ENCODE data around the gene HTT.

Gene HTT

DNA sequence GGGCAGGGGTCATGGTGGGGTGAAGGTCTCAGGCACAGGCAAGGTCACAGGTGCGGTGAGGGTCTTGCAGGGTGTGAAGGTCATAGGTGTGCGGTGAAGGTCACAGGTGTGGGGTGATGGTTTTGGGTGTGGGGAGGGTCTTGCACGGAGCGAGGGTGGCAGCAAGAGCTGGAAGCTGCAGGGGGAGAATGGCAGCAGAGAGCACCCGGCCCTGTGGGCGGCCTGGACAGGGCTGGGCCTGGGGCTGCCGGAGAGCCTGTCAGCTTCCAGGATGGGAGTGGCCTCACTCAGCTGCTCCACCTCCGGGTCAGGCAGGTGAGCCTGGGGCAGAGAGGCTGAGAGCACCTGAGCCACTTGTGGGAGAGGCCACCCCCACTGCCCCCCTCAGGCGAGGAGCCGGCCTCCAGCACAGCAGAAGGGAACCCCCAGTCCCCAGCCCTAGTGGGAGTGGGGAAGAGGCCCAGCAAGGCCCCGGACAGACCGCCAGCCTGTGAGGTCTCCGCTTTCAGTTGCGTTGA lies 176.0 kb downstream of the HTT start:
- peak; percentile 55 for DNase-seq (ENCODE audit: low spot score)

DNA sequence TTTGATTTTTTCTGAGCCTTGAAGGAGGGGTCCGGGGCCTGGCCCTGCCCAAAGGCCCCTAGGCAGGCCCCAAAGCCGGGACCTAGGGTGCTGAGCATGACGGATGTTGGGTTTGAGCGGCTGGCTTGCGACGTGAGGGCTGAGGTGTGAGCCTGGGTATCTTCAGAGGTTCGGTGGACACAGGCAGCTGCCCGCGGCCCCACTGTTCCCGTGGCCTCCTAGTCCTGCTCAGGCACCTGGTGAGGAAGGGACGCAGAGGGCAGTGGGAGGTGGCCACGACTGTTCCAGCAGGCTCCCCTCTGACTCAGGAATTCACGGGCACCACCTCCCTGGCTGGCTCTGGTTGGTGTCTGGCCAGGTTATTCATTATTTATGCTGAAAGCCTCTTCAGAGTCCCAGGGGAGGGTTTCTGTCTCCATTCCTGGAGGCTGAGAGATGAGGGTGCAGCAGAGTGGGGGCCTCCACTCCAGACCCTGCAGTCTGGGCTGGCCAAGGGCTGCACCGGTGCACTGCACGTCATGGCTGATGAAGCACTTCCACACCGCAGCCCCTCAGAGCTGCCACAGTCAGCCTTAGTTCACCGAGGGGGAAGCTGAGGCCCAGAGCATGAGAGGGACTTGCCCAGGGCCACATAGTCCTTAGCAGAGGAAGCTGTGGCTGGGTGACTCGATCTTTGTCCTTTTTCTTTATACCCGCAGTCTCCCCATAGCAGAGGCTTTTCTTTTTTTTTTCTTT lies 176.6 kb downstream of the HTT start:
- peak; percentile 83 for DNase-seq (ENCODE audit: low spot score)

DNA sequence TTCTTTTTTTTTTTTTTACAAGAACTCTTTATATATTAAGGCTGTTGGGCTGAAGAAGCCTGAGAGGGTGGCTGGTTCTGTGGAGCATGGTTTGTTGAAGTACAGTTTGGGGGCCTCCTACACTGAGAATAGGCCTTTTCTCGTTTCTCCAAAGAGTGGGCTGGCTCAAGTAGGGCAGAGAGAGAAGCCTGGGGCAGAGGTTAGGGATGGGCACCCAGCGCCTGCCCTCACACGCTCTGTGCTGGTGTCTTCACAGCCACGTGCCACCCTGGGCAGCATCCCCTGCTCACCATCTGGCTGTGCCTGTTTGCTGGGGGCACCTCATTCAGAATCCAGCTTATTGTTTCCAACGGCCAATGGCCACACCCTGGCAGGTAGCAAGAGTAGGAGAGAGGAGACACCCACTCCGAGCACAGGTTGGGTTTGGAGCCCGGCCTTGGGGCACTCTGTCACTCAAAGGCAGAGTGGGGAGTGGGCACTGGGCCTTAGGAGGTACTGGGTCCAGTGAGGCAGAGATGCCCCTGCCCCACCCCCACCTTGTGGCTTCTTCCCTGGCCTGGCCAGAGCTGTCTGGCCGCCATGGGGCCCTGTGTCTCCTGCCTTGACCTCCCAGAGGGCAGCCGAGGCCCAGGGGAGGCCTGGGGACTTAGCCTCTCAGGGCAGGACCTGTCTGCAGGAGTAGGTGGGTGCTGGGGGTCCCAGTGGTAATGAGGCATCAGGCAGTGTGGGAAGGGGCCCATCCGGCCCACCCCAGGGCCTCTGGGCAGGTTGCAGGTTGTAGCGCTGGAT lies 177.4 kb downstream of the HTT start:
- no peak for DNase-seq (ENCODE audit: low spot score)

DNA sequence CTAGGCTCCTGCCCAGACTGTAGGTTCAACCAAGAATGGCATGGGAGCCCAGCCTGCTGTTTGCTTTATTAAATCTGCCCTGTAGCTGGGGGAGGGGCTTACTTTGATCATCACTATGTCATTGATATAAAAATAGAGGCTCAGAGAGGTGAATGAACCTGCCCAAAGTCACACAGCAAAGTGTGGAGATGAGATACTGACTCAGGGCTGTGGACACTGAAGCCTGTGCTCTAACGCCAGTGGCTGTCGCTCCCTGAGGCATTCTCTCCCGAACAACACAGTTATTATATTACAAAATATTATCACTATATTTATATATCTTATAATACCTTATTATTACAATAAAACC lies 178.0 kb downstream of the HTT start:
- no peak for DNase-seq (ENCODE audit: low spot score)

DNA sequence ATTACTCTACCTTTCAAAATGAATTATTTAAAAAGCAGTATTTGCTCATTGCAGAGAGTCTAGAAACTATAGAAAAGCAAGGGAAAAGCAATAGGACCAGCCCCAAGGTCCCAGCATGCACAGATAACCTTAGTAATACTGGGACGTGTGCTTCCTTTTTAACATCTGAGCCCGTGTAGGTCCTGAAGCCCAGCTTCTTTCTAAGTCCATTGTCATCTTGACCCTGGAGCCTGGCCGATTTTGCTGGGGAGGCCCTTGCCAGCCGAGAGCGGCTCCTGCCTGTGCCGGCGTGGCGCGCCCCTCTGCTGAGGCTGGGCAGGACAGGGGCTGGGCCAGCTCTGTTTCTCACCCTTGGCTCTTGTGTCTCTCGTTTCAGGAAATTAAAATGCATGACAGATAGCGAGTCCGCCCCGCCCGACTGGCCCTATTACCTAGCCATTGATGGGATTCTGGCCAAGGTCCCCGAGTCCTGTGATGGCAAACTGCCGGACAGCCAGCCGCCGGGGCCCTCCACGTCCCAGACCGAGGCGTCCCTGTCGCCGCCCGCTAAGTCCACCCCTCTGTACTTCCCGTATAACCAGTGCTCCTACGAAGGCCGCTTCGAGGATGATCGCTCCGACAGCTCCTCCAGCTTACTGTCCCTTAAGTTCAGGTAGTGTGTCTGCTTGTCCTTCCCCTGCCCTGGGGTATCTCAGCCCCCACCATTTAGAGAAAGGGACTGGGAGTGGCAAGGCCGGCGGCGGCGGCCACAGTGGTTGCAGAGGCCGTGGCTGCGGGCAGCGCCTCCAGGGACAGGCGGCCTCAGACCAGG lies 178.6 kb downstream of the HTT start:
- no peak for DNase-seq (ENCODE audit: low spot score)

DNA sequence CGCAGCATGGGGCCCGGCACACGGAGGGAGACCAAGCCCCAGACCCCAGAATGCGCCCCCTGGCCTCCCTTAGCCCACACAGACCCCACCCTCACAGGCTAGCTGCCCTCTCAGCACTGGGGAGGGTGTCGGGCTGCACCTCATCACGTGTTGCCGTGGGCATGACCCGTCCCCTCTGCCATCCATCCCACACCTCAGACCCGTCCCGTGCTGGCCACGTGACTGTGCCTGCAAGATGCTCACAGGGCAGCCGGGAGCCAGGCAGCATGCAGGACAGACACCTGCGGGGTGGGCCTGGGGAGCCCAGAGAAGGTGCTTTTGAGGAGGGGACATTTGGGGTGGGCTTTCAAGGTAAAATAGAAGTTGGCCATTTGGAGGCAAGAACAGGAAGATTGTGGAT lies 179.3 kb downstream of the HTT start:
- no peak for DNase-seq (ENCODE audit: low spot score)

DNA sequence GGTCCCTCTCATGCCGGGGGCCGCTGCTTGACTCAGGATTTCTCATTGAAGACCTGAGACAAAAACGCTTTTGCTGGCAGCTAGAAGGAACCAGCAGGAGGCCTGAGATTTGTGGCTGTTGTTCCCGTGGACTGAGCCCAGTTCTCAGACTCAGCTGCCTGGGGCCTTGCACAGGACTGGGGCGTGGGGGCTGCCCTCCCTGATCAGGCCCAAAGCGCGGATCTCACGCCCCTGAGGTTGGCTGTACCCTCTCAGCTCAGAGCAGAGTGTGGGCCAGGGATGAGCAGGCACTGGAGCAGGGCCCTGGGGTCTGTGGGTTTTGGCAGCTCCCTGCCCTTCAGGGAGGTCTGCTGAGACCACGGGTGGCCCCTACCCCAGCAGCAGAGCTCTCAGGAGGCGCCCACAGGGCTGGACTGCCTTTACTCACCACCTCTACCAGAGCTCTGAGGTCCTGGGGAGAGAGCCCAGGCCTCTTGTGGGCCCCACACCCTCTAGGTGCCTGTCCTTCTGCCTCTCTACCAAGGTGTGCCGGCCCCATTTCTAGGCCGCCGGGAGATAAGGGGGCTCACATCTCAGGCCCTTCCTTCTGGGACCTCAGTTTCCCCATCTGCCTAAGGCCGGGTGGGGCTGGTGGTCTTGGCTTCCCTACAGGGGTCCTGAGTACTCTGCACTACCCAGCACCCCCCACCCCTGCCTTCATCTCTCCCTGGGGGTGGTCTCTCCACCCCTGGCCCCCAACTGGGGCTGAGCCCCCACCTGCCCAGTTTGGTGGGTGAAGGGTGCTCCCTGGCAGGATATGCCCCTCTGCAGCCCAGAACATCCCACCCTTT lies 180.0 kb downstream of the HTT start:
- no peak for DNase-seq (ENCODE audit: low spot score)

DNA sequence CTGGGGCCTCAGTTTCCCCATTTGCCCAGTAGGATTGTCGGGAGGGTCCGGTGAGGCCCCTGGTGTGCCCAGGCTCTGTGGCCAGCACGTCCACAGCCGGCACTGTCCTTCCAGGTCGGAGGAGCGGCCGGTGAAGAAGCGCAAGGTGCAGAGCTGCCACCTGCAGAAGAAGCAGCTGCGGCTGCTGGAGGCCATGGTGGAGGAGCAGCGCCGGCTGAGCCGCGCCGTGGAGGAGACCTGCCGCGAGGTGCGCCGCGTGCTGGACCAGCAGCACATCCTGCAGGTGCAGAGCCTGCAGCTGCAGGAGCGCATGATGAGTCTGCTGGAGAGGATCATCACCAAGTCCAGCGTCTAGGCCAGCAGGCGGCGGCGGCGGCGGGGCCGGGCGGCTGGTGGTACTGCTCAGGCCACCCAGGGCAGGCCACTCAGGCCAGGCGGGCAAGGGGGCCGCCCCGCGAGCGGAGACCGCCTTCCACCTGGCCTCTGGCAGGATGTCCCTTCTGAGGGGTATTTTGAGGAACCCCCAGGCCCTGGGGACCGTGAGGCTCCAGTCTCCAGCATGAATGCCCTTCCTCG lies 181.2 kb downstream of the HTT start:
- DNase-seq (ENCODE audit: low spot score): no peak

DNA sequence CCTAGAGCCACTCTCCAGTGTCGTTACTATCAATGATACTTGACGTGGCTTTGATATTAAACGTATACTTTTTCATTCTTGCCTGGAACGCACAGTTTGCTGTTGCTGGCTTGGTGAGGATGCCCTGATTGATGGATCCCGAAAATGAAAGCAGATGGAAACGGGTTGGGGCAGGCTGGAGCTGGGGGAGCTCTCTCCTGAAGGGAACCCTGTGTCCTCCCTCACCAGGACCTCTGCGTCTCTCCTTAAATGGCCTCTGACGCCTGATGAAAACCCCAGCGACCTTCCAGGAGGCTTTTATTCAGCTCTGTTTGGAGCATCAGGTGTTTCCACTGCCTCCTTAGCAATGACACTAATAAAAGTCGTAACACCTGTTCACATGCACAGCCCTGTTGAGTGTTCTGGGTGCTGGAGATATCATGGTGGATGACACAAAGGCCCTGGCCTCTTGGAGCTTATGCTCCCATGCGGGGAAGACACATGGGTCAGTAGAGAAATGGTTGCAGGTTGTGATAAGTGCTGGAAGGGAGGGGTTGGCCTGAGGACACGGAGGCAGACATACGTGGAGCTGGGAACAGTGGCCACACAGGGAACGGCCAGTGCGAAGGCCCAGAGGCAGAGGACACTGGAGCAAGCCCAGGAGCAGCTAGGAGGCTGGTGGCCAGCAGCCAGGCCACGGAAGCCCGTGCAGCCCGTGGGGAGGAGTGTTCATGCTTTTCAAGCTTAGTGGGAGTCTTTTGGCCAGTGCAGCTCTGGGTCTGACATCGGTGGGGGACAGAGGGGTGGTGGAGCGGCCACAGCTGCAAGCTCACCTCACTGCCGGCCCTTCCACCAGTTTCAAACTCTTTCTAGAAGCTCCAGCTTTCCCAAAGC lies 182.0 kb downstream of the HTT start:
- DNase-seq (ENCODE audit: low spot score): no peak

DNA sequence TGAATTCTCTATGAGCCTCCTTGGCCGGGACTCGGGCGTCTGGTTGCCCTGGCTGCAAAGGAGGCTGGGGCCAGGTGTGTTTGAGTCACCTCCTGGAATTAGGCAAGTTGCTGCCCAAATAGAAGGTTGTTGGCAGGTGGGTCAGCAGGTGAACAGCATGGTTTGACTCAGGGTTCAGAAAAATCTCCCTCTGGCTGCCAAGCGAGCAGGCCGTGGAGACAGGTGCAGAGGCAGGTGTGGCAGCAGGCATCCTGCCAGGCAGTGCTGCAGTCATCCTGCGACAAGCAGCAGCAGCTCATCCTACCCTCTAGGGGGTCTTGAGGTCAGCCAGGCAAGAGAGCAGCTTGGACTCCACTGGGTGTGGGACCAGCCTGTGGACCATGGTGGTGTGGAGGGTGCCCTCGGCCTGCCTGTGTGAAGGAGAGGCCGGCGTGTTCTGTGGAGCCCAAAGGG lies 182.6 kb downstream of the HTT start:
- DNase-seq (ENCODE audit: low spot score): peak; percentile 64

DNA sequence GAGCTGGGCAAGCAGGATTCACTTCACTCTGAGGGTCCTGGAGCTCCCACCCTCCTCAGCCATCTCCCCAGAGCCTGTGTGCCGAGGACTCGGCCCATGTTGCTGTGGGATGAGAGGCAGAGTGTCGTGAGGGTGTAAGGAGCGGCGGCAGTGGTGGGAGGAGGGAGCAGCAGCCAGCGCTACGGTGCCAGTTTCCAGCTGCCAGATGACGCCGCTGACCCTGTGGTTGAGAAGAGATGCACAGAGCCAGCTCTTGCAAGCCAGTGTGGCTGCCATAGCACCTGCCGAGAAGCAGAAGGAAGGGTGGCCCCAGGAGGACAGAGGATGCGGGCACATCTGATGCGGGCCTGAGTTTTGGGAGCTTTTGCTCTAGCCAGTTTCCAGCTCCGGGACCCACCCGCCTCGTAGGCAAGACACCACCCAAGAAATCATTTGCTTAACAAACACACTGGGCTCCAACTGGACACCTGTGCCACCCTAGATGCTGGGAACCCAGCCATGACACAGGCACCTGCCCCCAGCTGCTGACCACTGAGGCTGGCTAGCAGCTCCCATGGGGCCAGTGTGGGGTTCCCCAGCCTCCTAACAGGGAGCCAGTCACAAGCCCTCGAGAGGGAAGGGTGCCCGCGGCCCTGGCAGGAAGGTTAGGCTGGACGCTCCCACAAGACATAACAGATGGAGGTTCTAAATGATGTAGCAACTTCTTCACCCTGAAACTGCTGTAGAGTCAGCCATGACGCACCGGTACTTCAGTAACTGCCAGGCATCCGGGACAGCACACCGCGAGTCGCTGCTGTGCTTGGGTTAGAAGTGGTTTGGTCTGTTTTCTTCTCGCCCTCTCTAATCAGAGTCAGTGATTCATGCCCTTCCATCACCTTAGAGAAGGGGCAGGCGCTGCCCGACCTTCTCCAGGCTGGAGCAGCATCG lies 183.3 kb downstream of the HTT start:
- peak; percentile 71 for DNase-seq (ENCODE audit: low spot score)

DNA sequence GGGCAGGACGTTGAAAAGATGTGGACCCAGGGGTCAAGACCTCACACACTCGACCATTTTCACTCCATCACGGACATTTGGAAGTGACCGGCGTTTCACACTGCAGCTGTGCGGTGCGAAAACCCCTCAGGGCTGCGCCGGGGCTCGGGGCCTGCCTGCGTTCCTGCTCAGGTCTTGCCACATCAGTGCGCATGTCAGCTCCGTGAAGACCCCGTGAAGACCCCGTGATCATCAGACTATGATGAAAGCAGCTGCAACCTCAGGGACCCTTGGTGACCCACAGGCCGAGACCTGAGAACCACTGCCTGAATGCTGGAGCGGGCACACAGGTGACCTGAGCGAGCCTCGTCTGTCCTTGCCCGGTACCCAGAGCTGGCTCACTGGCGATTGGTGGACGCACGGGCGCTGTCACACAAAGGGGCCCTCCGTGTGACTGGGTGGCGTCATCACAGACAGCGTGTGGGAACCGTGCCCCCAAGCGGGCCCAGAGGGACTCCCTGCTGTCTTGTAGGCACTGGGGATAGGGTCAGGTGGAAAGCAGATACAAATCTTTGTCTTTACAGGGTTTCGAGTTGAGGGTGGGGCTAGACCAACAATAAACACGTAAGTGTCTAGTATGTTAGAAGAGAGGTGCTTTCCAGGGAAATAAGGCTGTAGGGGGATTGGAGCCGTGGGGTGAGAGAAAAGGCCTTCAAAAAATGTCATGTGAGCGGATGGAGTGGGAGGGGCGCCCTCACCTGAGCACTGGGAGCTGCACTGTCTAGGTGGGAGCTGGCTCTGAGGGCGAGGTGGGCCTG lies 187.1 kb downstream of the HTT start:
- DNase-seq (ENCODE audit: low spot score): no peak

DNA sequence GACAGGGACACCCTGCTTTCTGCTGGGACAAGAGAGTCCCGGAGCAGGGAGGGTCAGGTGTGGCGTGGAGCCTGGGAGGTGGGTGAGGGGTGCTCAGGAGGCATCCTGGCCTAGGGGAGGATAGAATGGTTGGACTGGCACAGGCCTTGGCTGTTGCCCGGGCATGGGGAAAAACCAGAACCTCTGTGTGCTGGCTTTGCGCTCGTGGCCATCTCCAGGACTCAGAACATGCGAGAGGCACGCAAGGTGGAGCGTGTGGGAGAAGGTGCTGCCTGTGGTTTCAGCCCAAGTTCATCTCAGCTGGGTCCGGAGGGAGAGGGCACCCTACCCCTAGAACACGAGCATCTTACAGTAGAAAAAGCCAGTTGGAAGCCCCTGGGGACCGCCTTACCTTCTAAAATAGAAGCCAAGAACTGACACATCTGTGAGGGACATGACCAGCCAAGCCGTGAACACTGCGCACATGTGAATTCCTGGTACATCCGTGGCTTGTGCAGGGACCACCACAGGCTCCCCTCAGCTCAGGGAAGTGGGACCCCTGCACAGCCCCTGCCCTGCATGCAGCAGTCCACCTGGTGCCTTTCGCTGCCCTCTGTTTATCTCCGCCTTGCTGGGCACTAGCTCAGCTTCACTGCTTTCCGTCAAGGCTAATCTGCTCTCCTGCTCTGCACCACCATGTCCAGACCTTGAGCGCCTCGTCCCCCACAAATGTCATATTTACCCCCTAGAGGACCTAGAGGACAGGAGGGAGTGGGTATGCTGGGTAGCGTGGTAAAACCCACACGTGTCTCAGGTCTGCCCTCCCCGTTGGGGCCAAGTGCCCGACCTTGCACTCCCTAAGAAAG lies 187.9 kb downstream of the HTT start:
- no peak for DNase-seq (ENCODE audit: low spot score)

DNA sequence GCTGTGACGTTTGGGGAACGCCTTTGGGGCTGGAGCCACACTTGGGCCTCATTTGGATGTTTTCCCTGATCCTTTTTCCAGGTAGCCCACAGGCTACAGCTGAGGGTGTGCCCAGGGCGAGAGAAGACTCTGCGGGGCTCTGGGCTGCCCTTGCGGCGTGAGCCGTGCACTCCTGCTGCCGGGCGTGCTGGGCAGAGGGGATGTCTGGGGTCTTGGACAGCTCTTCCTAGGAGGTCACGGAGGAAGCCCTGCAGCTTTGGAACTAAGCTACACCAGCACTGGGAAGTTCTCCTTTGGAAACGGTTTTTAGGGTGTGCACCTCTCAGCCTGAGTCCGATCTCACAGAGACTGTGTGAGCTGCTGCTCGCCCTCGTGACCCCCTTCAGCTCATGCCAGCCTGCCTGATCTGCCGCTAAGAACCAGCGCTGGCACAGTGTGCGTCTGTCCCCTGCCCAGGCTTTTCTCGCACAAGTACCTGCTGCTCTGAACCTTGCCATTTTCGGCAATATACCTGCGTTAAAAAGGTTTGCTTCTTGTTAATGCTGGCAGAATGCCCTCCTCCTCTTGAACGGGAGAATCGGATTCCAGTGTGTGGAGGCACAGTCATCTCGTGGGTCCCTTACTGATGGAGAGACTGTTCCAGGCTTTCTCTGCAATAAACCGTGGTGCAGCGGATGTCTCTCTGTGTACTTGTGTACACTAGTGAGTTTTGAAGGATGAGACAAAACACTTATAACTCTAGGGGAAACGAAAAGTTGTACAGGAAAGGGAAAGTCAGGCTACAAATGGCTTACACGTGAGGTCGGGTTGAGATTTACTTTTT lies 188.8 kb downstream of the HTT start:
- no peak for DNase-seq (ENCODE audit: low spot score)

DNA sequence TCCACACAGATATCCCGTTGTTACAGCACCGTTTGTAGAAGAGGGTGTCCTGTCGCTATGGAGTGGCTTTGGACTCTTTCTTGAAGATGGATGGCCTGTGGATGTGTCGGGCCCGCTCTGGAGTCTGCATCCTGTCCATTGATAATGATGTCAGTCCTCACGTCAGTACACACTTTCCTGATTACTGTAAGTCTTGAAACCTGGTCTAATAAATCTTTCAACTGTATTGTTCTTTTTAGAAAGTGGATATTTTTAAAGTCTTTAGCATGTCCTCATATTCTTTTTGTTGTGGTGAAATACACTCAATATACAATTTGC lies 189.4 kb downstream of the HTT start:
- no peak for DNase-seq (ENCODE audit: low spot score)

DNA sequence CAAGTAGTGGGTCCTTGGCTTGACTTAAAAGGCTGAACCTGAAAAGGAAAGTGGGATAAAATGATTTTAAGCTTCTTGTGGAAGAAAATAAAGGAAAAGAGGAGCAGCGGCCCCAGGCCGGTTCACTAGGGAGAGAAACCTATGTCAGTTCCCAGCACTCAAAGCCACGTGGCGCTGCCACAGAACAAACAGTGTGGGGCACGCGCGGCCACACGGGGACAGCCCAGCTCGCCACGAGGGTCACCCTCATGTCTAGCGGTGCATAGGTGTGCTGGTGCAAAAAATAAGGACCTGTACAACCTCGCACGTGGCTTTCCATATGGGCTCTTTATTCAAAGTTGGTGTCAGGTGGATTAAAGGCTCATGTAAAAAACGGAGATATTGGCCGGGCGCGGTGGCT lies 191.6 kb downstream of the HTT start:
- no peak for DNase-seq (ENCODE audit: low spot score)

Measured in kidney tubule cell (primary cell).